Tibial nerve (tissue), 3 donors: ENCODE results near the gene IGFBP3.

Source experiments
- POLR2A ChIP-seq, 2 donors: fragments of 450-650 bp; IDR thresholded peaks; one replicate each; pipeline ENCODE4 v1.6.1; 2017; ENCODE audit warnings: antibody characterized with exemption in 2 of 2, mild to moderate bottlenecking in 2 of 2, moderate library complexity in 2 of 2
- TF ChIP-seq, protein P1 (sequence below), 5 experiments: fragments of 200-600 bp in 3 of 5; fragments of 450-650 bp in 2 of 5; sonication (generic) in 3 of 5; IDR thresholded peaks; one replicate each; pipeline ENCODE4 v1.5.1; 2016 to 2019; ENCODE audit warnings: antibody characterized with exemption in 5 of 5, mild to moderate bottlenecking in 3 of 5, moderate library complexity in 2 of 5

- TF ChIP-seq POLR2A (IDR thresholded peaks at IDR 0.05), result no peak
- TF ChIP-seq, protein P1, sequence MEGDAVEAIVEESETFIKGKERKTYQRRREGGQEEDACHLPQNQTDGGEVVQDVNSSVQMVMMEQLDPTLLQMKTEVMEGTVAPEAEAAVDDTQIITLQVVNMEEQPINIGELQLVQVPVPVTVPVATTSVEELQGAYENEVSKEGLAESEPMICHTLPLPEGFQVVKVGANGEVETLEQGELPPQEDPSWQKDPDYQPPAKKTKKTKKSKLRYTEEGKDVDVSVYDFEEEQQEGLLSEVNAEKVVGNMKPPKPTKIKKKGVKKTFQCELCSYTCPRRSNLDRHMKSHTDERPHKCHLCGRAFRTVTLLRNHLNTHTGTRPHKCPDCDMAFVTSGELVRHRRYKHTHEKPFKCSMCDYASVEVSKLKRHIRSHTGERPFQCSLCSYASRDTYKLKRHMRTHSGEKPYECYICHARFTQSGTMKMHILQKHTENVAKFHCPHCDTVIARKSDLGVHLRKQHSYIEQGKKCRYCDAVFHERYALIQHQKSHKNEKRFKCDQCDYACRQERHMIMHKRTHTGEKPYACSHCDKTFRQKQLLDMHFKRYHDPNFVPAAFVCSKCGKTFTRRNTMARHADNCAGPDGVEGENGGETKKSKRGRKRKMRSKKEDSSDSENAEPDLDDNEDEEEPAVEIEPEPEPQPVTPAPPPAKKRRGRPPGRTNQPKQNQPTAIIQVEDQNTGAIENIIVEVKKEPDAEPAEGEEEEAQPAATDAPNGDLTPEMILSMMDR (IDR thresholded peaks at IDR 0.05), result no peak
Observed at GRCh38 chr7:45930967-45931366, 9.9 kb upstream of the IGFBP3 start.
